ENCODE data around the gene RYR2. TPM values are rescaled to one million over a fixed set of nuclear protein-coding genes. Genes with fewer than 3 reads are reported as not detected.

Gene RYR2
- total and polyA plus RNA-seq, 2 of the 8 experiments (the other 6 are each of a cell fraction or from before 2014, with no cell fraction given), result 1.3 to 4.4 TPM

DNA sequence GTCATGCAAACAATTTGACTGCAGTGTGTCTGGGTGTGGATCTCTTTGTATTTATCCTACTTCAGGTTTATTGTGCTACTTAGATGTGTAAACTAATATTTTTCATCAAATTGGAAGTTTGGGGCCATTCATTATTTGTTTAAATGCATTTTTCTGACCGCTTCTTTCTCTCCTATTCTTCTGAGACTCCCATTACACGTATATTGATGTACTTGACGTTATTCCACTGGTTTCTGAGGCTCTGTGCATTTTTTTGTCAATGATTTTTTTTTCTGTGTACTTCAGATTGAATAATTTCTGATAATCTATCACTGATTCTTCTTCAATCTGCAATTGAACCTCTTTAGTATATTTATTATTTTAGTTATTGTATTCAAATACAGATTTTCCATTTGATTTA lies 276.8 kb downstream of the RYR2 start (continued):
- TF ChIP-seq EZH2 (IDR thresholded peaks at IDR 0.05; ENCODE audit: low read depth, low read length, severe bottlenecking) (no peak), HDAC6 (IDR thresholded peaks at IDR 0.05; ENCODE audit: low read depth, low read length) (no peak), EP300 (IDR thresholded peaks at IDR 0.05; ENCODE audit: borderline replicate concordance in 1 of 2, low read depth in 2 of 2, low read length in 2 of 2) (no peak), TEAD4 (IDR thresholded peaks at IDR 0.05; ENCODE audit: low read depth, low read length) (no peak)
